HepG2 (cell line): ENCODE measurements around the gene STARD13. TPM values are rescaled to one million over a fixed set of nuclear protein-coding genes. Genes with fewer than 3 reads are reported as not detected.

Source experiments
- ARID5B ChIP-seq: IDR thresholded peaks from 2 replicates; pipeline ENCODE4 v1.4.0; 2020; ENCODE audit warnings: mild to moderate bottlenecking, missing genetic modification reagents
- CREM ChIP-seq, 2 experiments: sonication (generic) in 1 of 2; formaldehyde crosslinking in 1 of 2; IDR thresholded peaks; 2 replicates each; pipeline versions ENCODE4 v1.4.0 to v1.6.1; 2016 to 2020; ENCODE audit warnings: antibody characterized with exemption in 1 of 2, mild to moderate bottlenecking in 1 of 2, missing genetic modification reagents in 1 of 2
- GPBP1L1 ChIP-seq: sonication (generic); formaldehyde crosslinking; IDR thresholded peaks from 2 replicates; pipeline ENCODE4 v1.5.0; 2020; ENCODE audit warnings: mild to moderate bottlenecking, missing genetic modification reagents
- HOXA3 ChIP-seq: sonication (generic); formaldehyde crosslinking; IDR thresholded peaks from 2 replicates; pipeline ENCODE4 v1.5.0; 2020; ENCODE audit warnings: missing genetic modification reagents
- JUND ChIP-seq: sonication (generic); formaldehyde crosslinking; IDR thresholded peaks from 2 replicates; pipeline ENCODE4 v1.8.0; 2022; ENCODE audit warnings: mild to moderate bottlenecking, missing genetic modification reagents
- LCORL ChIP-seq, 2 experiments: fragments of 450-650 bp in 1 of 2; sonication (generic) in 1 of 2; formaldehyde crosslinking in 1 of 2; IDR thresholded peaks; 2 replicates each; pipeline versions ENCODE4 v1.5.0 to v1.6.1; 2017 to 2020; ENCODE audit warnings: antibody characterized with exemption in 1 of 2, missing genetic modification reagents in 1 of 2
- MED8 ChIP-seq: sonication (generic); formaldehyde crosslinking; IDR thresholded peaks from 2 replicates; pipeline ENCODE4 v1.8.1; 2023; ENCODE audit warnings: mild to moderate bottlenecking, missing genetic modification reagents; ENCODE audit not compliant: insufficient replicate concordance
- NFE2 ChIP-seq: sonication (generic); formaldehyde crosslinking; IDR thresholded peaks from 2 replicates; pipeline ENCODE4 v1.4.0; 2020; ENCODE audit warnings: missing genetic modification reagents
- NFE2L2 ChIP-seq: fragments of 150-350 bp; IDR thresholded peaks from 2 replicates; pipeline ENCODE4 v1.6.1; 2014; ENCODE audit warnings: low read length
- NFIC ChIP-seq: IDR thresholded peaks from 2 replicates; pipeline ENCODE4 v1.6.1; 2012; ENCODE audit warnings: mild to moderate bottlenecking, low read length, inconsistent platforms
- POLR2G ChIP-seq: fragments of 200-400 bp; formaldehyde crosslinking; IDR thresholded peaks from 2 replicates; pipeline ENCODE4 v1.6.1; 2018; ENCODE audit warnings: mild to moderate bottlenecking, low read depth, low read length, moderate library complexity
- RXRA ChIP-seq: sonication (generic); formaldehyde crosslinking; IDR thresholded peaks from 2 replicates; pipeline ENCODE4 v1.5.1; 2020; ENCODE audit warnings: missing genetic modification reagents
- SOX5 ChIP-seq: IDR thresholded peaks from 2 replicates; pipeline ENCODE4 v1.6.1; 2016; ENCODE audit warnings: borderline replicate concordance
- TFE3 ChIP-seq: IDR thresholded peaks from 2 replicates; pipeline ENCODE4 v1.6.1; 2016
- THAP11 ChIP-seq: IDR thresholded peaks from 2 replicates; pipeline ENCODE4 v1.6.1; 2016; ENCODE audit warnings: missing biosample characterization, missing genetic modification reagents
- ZNF460 ChIP-seq: sonication (generic); formaldehyde crosslinking; IDR thresholded peaks from 2 replicates; pipeline ENCODE4 v1.5.1; 2020; ENCODE audit warnings: missing genetic modification reagents, mild to moderate bottlenecking, borderline replicate concordance
- polyA plus RNA-seq, 8 experiments: library from polyadenylated mRNA; depleted of rRNA in 3 of 8; stranded (reverse) in 7 of 8; unstranded in 1 of 8; fragments of >200 nt; fragmentation: Illumina TruSeq in 4 of 8; extraction: Trizol in 4 of 8; gene quantifications; 2 replicates each; pipeline versions ENCODE4 v1.2.1 to v1.2.3, GENCODE V29; 2011 to 2016; ENCODE audit warnings: low read depth in 4 of 8, missing spikeins in 1 of 8, mixed read lengths in 1 of 8; ENCODE audit not compliant: insufficient read depth in 1 of 8
- total RNA-seq, 5 experiments: library from RNA; depleted of rRNA; stranded (reverse); fragments of >200 nt; fragmentation: Illumina TruSeq; extraction: Trizol; gene quantifications; 2 replicates each; pipeline ENCODE4 v1.2.3, GENCODE V29; 2016; ENCODE audit warnings: low read depth in 1 of 5
- TF ChIP-seq, protein P1 (sequence below): sonication (generic); formaldehyde crosslinking; conservative IDR thresholded peaks from 2 replicates; pipeline ENCODE4 v1.4.0; 2020; ENCODE audit warnings: mild to moderate bottlenecking, missing genetic modification reagents, moderate library complexity

The STARD13 gene
- total and polyA plus RNA-seq, 2 of the 13 experiments (the other 11 are each of a cell fraction or from before 2014, with no cell fraction given): 12.8 to 14.3 TPM

DNA sequence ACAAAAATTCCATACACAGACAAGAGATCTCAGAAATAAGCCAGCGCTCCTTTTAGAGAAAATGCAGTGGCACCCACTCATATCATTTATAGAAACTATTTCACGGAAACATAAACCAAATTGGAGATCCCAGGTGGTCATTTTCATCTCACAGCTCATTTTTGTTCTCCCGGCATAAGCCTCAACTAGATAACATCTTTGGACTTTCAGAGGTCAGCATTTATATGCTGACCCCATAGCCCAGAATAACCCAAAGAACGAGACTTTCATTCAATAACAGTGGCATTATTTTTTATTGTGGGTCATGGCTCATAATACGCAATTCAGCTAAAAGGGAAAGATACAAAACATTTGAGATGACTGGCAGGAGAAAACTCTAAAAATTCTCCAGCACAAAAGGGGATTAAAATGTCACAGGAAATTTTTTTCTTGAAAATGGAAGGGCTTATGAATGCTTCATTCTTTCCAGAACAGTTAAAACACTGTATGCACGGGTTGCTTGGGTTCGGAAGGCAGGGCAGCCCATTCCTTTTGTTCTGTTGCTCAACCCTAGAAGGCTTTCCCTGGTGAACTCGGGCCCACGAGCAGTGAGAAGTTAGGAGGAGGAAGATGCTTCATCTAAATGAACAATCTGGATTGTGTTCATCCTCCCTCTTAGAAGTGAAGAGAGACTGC lies 24.0 kb downstream of the STARD13 start (continued):
- TF ChIP-seq NFIC (no peak), SOX5 (CRISPR knock-in tag) (peak; percentile 58; the same call in 1 of the 2 replicates), ZNF460 (CRISPR knock-in tag) (no peak), THAP11 (0 out of 2 replicates have a peak, but pooled peaks have one; percentile 4), NFE2L2 (no peak), NFE2 (no peak), TFE3 (CRISPR knock-in tag) (no peak), LCORL (IDR thresholded peaks at IDR 0.05) (no peak), LCORL (CRISPR knock-in tag; IDR thresholded peaks at IDR 0.05) (peak; percentile 21), ARID5B (CRISPR knock-in tag) (no peak; the same call in 1 of the 2 replicates), JUND (CRISPR knock-in tag) (no peak), HOXA3 (CRISPR knock-in tag) (no peak), POLR2G (peak; percentile 27; the same call in 1 of the 2 replicates), MED8 (no peak), GPBP1L1 (CRISPR knock-in tag) (no peak), CREM (IDR thresholded peaks at IDR 0.05) (peak; percentile 42; the same call in 1 of the 2 replicates), CREM (CRISPR knock-in tag; IDR thresholded peaks at IDR 0.05) (no peak), RXRA (peak; percentile 9; the same call in 1 of the 2 replicates)
- TF ChIP-seq, protein P1, sequence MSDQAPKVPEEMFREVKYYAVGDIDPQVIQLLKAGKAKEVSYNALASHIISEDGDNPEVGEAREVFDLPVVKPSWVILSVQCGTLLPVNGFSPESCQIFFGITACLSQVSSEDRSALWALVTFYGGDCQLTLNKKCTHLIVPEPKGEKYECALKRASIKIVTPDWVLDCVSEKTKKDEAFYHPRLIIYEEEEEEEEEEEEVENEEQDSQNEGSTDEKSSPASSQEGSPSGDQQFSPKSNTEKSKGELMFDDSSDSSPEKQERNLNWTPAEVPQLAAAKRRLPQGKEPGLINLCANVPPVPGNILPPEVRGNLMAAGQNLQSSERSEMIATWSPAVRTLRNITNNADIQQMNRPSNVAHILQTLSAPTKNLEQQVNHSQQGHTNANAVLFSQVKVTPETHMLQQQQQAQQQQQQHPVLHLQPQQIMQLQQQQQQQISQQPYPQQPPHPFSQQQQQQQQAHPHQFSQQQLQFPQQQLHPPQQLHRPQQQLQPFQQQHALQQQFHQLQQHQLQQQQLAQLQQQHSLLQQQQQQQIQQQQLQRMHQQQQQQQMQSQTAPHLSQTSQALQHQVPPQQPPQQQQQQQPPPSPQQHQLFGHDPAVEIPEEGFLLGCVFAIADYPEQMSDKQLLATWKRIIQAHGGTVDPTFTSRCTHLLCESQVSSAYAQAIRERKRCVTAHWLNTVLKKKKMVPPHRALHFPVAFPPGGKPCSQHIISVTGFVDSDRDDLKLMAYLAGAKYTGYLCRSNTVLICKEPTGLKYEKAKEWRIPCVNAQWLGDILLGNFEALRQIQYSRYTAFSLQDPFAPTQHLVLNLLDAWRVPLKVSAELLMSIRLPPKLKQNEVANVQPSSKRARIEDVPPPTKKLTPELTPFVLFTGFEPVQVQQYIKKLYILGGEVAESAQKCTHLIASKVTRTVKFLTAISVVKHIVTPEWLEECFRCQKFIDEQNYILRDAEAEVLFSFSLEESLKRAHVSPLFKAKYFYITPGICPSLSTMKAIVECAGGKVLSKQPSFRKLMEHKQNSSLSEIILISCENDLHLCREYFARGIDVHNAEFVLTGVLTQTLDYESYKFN (CRISPR knock-in tag): no peak
